NT2/D1 (cell line): Measurements from ENCODE around the gene SVIP.

Experiments
- DNase-seq: peaks from one replicate; pipeline ENCODE4 v3.0.0-alpha.2; 2011; ENCODE audit warnings: low read depth, low spot score
- H3K27me3 ChIP-seq: 2 replicates; pipeline ENCODE4 v1.6.0; 2011; ENCODE audit warnings: mild to moderate bottlenecking; ENCODE audit not compliant: insufficient read length, insufficient read depth
- H3K36me3 ChIP-seq: 2 replicates; pipeline ENCODE4 v1.6.1; 2011; ENCODE audit warnings: mild to moderate bottlenecking, low read length, mixed read lengths; ENCODE audit not compliant: insufficient read depth, insufficient read length
- H3K4me1 ChIP-seq: 2 replicates; pipeline ENCODE4 v1.5.1; 2011; ENCODE audit not compliant: insufficient read depth, insufficient read length
- H3K4me3 ChIP-seq: 2 replicates; pipeline ENCODE4 v1.5.1; 2011; ENCODE audit warnings: low read depth; ENCODE audit not compliant: insufficient read length
- H3K9ac ChIP-seq: 2 replicates; pipeline ENCODE4 v1.6.0; 2011; ENCODE audit warnings: low read depth; ENCODE audit not compliant: insufficient read length
- H3K9me3 ChIP-seq: 2 replicates; pipeline ENCODE4 v1.5.1; 2011; ENCODE audit warnings: mild to moderate bottlenecking, low read length; ENCODE audit not compliant: insufficient read depth
- SUZ12 ChIP-seq: IDR thresholded peaks from 2 replicates; pipeline ENCODE4 v1.6.1; 2011; ENCODE audit not compliant: insufficient read length, insufficient read depth; ENCODE audit errors: extremely low read depth
- YY1 ChIP-seq: IDR thresholded peaks from 2 replicates; pipeline ENCODE4 v1.6.1; 2011; ENCODE audit not compliant: insufficient read length, insufficient read depth
- ZNF274 ChIP-seq: IDR thresholded peaks from 2 replicates; pipeline ENCODE4 v1.6.1; 2011; ENCODE audit warnings: mild to moderate bottlenecking, low read depth, low read length

Gene SVIP

GRCh38 chr11:22829231-22830081 lies at the start of gene SVIP:
Gene SVIP (minus strand): TSS chr11:22829801. CDS start chr11:22829748, 53 bp downstream.
- peak; percentile 76 for DNase-seq
- Histone ChIP-seq H3K36me3 (peaks cover 5% of the 10 kb centered on the region), H3K9me3 (no peaks in the 10 kb centered on the region), H3K4me3 (peak within 1 kb of the TSS; percentile 65), H3K27me3 (peaks cover 12% of the 10 kb centered on the region), H3K9ac (peak within 1 kb of the TSS; percentile 76), H3K4me1 (no peaks in the 10 kb centered on the region)
- no peak for TF ChIP-seq ZNF274
- no peak for TF ChIP-seq YY1
- TF ChIP-seq SUZ12 = no peak

- Histone ChIP-seq H3K27me3 (no peaks in the 10 kb centered on the region), H3K36me3 (no peaks in the 10 kb centered on the region), H3K4me3 (no peak overlapping the region), H3K9me3 (no peaks in the 10 kb centered on the region), H3K4me1 (no peaks in the 10 kb centered on the region), H3K9ac (no peak overlapping the region)
- no peak for DNase-seq
- TF ChIP-seq YY1 (no peak), ZNF274 (no peak), SUZ12 (no peak)
Observed at GRCh38 chr11:22878604-22879003, 49.0 kb upstream of the SVIP start.

GRCh38 chr11:22878039-22878438 lies 48.4 kb upstream of the SVIP start:
- Histone ChIP-seq H3K36me3 (no peaks in the 10 kb centered on the region), H3K4me1 (no peaks in the 10 kb centered on the region), H3K9me3 (no peaks in the 10 kb centered on the region), H3K4me3 (no peak overlapping the region), H3K27me3 (no peaks in the 10 kb centered on the region), H3K9ac (no peak overlapping the region)
- no peak for DNase-seq
- TF ChIP-seq ZNF274 = no peak
- TF ChIP-seq YY1 = no peak
- TF ChIP-seq SUZ12 = no peak

- TF ChIP-seq ZNF274 = no peak
- no peak for TF ChIP-seq YY1
- TF ChIP-seq SUZ12 = no peak
- no peaks in the 10 kb centered on the region for H3K9me3 ChIP-seq
- H3K27me3 ChIP-seq = no peaks in the 10 kb centered on the region
- DNase-seq = peak; percentile 57
- no peak overlapping the region for H3K4me3 ChIP-seq
- no peaks in the 10 kb centered on the region for H3K36me3 ChIP-seq
- no peak overlapping the region for H3K9ac ChIP-seq
- H3K4me1 ChIP-seq = no peaks in the 10 kb centered on the region
Observed at GRCh38 chr11:22875869-22876473, 46.4 kb upstream of the SVIP start.

GRCh38 chr11:22869325-22869724 lies 39.7 kb upstream of the SVIP start:
- Histone ChIP-seq H3K4me3 (no peak overlapping the region), H3K27me3 (no peaks in the 10 kb centered on the region), H3K9ac (no peak overlapping the region), H3K9me3 (no peaks in the 10 kb centered on the region), H3K4me1 (no peaks in the 10 kb centered on the region), H3K36me3 (no peaks in the 10 kb centered on the region)
- TF ChIP-seq YY1 (no peak), SUZ12 (no peak), ZNF274 (no peak)
- DNase-seq = no peak

GRCh38 chr11:22860241-22860640 lies 30.6 kb upstream of the SVIP start, which contains the start of gene CCDC179:
Gene CCDC179 (minus strand): TSS chr11:22860474. CDS start chr11:22860421, 53 bp downstream.
- no peak within 1 kb of the TSS for H3K4me3 ChIP-seq
- no peaks in the 10 kb centered on the region for H3K36me3 ChIP-seq
- H3K4me1 ChIP-seq = no peaks in the 10 kb centered on the region
- DNase-seq = no peak
- TF ChIP-seq ZNF274 (no peak), SUZ12 (no peak), YY1 (no peak)
- H3K27me3 ChIP-seq = no peaks in the 10 kb centered on the region
- H3K9ac ChIP-seq = no peak within 1 kb of the TSS
- no peaks in the 10 kb centered on the region for H3K9me3 ChIP-seq

GRCh38 chr11:22859756-22860155 lies 30.2 kb upstream of the SVIP start:
- no peak overlapping the region for H3K4me3 ChIP-seq
- TF ChIP-seq YY1 (no peak), SUZ12 (no peak), ZNF274 (no peak)
- H3K36me3 ChIP-seq = no peaks in the 10 kb centered on the region
- no peaks in the 10 kb centered on the region for H3K4me1 ChIP-seq
- DNase-seq = no peak
- H3K27me3 ChIP-seq = no peaks in the 10 kb centered on the region
- H3K9me3 ChIP-seq = no peaks in the 10 kb centered on the region
- H3K9ac ChIP-seq = no peak overlapping the region
